HG03139 (cell line): ENCODE data around the gene RYR2.

Source experiments
- ATAC-seq: cut with Tn5 transposase; IDR thresholded peaks from one replicate; pipeline ENCODE4 v1.9.1; 2021; ENCODE audit not compliant: unreplicated experiment

RYR2 gene

DNA sequence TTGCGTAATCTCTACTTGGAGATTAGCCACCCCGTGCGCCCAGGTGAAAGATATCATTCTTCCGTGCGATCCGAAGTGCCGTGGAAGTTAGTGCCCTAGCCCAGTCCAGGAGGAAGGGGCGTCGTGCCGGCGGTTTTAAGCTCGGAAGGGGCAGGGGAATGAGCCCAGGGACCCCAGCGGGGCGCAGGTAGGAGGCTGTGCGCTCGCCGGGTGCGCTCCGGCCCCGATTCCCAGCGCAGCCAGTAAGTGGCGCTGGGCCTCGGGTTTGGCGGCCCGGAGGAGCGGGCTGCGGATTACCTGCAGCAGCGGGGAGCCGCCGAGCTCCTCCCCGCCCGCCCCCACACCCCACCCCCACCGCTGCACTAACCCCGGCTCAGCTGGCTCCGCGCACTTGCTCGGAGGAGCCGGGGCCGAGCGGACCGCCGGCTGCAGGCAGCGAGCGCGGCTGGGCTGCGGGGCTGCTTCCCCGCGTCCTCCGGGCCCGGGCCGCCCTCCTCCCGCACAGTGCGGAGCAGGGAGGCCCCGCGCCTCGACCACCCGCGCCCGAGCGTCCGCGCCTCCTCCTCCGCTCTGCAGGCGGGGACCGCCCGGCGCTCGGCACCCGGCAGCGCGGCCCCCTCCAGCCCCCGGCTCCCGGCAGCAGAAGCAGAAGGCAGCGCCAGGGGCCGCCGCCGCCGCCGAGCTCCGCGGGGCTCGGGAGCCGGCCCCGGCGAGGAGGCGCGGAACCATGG lies at the start of gene RYR2:
Gene RYR2, plus strand, starts transcription at position 390 of the 731 bp plus-strand sequence. Its CDS starts 338 bp downstream, at position 728.
- ATAC-seq: no peak

DNA sequence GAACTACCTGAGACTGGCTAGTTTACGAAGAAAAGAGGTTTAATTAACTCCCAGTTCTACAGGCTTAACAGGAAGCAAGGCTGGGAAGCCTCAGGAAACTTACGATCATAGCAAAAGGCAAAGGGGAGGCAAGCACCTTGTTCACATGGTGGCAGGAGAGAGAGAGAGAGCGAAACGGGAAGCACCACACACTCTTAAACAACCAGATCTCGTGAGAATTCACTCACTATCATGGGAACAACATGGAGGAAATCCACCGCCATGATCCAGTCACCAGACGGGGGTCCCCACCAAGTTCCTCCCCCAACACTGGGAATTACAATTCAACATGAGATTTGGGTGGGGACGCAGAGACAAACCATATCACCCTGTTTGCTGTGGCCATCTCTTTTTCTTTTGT lies 49.5 kb upstream of the RYR2 start:
- ATAC-seq: no peak

GRCh38 chr1:236994450-236994849 lies 47.5 kb upstream of the RYR2 start:
- no peak for ATAC-seq

DNA sequence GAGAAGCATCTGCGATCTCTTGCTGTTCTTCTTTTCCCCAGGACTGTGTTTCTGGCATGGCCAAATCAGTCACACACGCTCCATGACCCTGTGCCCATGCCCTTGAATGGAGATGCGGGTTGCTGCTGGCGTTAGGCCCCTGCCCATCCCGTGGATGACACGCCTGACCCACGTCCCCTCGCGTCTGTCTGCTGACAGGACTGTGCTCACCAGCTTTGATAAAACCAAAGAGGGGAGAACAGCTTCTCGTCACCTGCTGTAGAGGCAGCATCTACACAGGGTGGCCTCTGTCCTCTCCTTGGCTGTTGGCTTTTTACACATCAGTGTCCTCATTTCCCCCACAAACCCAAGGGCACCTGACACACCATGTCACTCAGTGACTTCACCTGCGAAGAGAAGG lies 44.6 kb upstream of the RYR2 start:
- ATAC-seq: no peak

DNA sequence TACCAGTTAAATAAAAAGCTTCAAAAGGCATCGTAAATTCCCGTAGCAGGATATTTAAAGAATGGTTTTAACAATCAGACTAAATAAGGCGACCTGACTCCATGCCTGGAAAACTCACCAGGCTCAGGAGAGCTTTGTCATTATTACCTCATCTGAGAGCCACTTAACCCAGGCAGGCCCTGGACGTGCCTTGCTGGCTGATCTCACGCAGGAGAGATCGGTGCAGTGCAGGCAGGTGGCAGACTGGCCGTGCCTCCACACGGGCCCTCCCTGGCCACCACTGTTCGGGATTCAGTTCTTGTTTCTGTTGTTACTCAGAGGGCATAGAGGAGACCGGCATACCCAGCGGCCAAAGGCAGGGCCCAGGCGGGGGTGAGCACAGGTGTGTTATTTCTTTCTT lies 44.1 kb upstream of the RYR2 start:
- ATAC-seq: no peak

GRCh38 chr1:236998546-236998945 lies 43.4 kb upstream of the RYR2 start:
- ATAC-seq: no peak

- ATAC-seq: no peak
Measured at GRCh38 chr1:237000191-237000590, 41.8 kb upstream of the RYR2 start.

DNA sequence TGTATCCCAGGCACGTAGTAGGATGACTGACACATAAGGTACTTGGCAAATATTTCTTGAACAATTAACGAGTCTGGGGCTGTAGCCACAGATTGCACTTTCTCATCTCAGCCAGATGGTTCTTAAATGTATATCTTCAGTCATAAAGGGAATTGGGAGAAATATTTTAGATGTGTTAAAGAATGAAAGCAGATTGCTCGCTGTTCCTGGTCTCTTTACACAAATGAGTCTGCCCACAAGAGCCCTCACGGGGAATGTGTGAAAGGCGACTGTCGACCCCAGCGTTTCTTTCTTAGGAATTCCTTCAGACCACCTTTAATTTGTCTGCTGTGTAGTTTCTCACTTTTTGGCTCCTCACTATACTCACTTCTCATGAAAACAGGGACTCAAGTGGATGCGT lies 38.5 kb upstream of the RYR2 start:
- no peak for ATAC-seq

- ATAC-seq: no peak
Measured at GRCh38 chr1:237004116-237004515, 37.9 kb upstream of the RYR2 start, which contains the start of gene MT1HL1. TSS of gene MT1HL1 (minus strand) at chr1:237004441. CDS start at chr1:237004372, 69 bp downstream.

- ATAC-seq: no peak
Measured at GRCh38 chr1:237005674-237006073, 36.3 kb upstream of the RYR2 start.

DNA sequence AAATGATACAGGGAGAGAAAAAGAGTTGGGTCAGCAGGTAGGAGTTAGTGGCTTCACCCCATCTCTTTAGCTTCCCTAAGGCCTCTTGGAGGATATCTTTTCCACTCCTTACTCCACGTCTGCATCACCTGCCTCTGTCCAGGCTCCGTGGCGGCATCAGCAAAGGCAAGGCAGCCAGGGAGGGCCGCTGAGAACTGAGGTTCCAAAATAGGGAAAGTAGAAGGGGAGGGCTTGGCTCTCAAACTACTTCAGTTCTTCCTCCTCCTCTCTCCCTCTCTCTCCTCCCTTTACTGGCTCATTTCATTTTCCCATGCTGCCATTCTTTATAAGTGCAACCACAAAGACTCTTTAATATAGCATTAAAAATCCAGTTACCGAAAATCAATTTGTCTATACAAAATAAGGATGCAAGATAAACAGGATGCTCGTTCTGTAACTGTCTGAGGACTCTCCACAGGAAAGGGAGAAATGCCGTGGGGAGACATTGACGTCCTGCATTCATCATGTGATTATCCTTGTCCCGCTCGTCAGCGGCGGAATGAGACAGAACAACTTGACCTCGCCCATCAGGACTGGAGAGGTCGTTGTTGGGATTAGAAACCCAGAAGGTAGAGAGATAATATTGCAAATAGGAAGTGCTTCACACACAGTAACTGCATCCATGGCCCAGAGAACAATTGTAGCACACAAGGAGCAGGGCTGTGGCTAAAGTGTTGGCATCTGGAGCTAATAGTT lies 34.7 kb upstream of the RYR2 start:
- ATAC-seq: no peak

DNA sequence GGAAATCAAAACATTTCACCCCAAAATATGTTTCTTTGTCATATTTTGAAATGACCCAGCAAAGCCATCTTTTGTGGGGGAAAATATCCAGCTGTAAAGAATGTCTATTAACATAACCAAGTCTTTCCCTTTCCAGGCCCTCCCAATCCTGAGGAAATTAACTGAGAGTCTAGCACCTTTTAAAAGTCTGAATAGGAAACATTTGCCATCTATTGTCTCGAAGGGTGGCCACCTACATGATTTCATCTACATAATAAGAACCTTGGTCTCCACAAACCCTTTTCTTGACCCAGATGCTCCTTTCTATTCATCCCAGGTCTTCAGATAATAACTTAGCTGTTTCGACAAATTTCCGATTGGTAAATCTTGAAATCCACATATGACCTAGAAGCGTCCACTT lies 32.4 kb upstream of the RYR2 start:
- no peak for ATAC-seq

DNA sequence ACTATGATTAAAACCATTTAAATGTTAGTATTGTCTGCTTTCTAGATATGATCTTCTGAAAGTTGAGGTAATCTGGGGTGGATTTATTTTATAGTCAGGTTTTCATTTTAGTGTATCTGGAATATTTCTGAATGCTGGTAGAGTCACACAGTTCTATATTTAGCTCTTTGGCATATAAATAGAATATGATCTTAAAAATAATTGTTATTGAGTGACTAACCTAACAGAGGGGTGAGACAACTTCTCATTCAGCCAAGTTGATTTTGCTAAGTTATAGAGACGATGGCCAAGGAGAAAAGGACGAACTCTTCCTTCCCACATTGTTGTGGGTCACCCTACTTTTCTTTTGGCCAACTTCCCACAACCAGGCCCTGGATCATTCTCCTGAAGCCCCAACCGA lies 30.6 kb upstream of the RYR2 start:
- no peak for ATAC-seq

DNA sequence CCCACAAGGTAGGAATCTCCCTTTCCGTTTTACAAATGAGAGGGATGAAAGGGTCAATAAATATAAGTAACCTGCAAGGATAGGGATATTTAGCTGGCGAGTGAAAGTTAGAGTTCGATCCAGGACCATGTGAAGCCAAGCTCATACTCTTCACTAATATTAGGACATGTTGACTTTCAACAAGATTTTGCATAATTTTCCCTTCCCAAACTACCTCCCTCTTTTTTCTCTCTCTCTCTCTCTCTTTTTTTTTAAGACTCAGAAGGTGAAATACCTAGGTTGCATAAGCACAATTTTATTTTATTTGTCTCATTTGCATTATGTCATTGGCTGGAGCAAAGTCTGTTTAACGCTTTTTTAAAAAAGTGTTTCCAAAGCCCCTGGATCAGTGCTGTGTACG lies 29.6 kb upstream of the RYR2 start:
- ATAC-seq: no peak

- no peak for ATAC-seq
Measured at GRCh38 chr1:237012788-237013383, 29.1 kb upstream of the RYR2 start.

GRCh38 chr1:237013608-237014007 lies 28.4 kb upstream of the RYR2 start:
- no peak for ATAC-seq

DNA sequence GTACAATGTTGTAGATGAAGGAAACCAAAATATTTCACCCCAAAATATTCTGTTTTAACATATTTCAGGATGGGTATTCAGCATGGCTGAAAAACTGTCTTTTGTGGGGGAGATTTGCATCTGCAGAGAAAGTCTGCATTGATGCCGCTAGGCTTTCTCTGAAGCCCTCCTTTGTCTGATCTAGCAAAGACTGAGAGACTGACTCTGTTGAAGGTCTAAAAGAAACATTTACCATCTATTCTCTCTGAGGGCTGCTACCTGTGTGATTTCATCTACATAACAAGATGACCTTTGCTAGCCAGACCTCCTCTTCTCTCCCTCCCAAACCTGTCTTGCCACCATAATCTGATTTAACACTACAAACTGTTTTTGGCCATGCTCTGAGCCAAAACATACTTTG lies 25.4 kb upstream of the RYR2 start:
- no peak for ATAC-seq

GRCh38 chr1:237018896-237019295 lies 23.1 kb upstream of the RYR2 start:
- no peak for ATAC-seq

GRCh38 chr1:237025358-237026074 lies 16.5 kb upstream of the RYR2 start:
- no peak for ATAC-seq

GRCh38 chr1:237029240-237029639 lies 12.7 kb upstream of the RYR2 start:
- ATAC-seq: no peak

DNA sequence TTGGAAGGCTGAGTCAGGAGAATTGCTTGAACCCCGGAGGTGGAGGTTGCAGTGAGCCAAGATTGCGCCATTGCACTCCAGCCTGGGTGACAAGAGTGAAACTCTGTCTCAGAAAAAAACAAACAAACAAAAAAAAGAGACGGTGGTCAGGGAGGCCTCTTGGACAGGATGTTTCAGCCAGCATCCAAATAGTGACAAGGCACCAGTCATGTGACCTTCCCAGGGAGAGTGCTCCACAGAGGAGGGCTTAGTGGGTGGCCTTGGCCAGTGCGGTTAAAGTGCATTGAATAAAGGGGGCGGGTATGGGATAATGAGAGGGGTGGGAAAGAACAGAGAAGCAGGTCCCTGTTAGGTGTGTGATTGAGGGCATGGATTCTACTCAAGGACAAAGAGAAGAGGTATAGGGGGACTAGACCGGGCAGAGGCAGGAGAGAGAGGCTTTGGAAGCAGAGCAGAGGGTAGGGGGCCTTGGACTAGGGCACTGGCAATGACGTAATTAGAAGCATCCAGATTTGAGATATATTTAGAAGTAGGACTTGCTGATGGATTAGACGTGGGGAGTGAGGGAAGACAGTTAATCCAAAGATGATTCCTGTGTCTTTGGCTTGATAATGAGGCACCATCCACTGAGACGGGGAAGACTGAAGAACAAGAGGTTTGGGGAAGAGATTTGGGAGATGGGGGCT lies 12.0 kb upstream of the RYR2 start:
- no peak for ATAC-seq
